Vagina (tissue), 2 donors: Measurements from ENCODE around the gene NTN3. TPM values are rescaled to one million over a fixed set of nuclear protein-coding genes. Genes with fewer than 3 reads are reported as not detected.
A peak's percentile ranks its signal among the peaks of the same experiment; 100 is the strongest.

Experiments
- DNase-seq, 2 donors: peaks; one replicate each; pipeline ENCODE4 v3.0.0-alpha.2; 2017; ENCODE audit errors: extremely low spot score in 2 of 2
- H3K27ac ChIP-seq: fragments of 200-600 bp; sonication (generic); one replicate; pipeline ENCODE4 v1.5.1; 2019
- H3K27me3 ChIP-seq: fragments of 200-600 bp; sonication (generic); one replicate; pipeline ENCODE4 v1.5.1; 2019
- H3K36me3 ChIP-seq, 2 donors: fragments of 200-600 bp; sonication (generic); one replicate each; pipeline ENCODE4 v1.5.1; 2017 to 2019
- H3K4me1 ChIP-seq: fragments of 200-600 bp; sonication (generic); one replicate; pipeline ENCODE4 v1.5.1; 2019
- H3K4me3 ChIP-seq, 2 donors: fragments of 200-600 bp; sonication (generic); 1 replicate in 1 of 2; 2 replicates in 1 of 2; pipeline ENCODE4 v1.5.1; 2016 to 2019
- H3K9me3 ChIP-seq: fragments of 200-600 bp; sonication (generic); one replicate; pipeline ENCODE4 v1.5.1; 2019
- CTCF ChIP-seq, 3 experiments: fragments of 450-650 bp in 2 of 3; fragments of 200-600 bp in 1 of 3; sonication (generic) in 1 of 3; IDR thresholded peaks; one replicate each; pipeline ENCODE4 v1.5.1; 2017 to 2019; ENCODE audit warnings: antibody characterized with exemption in 3 of 3, mild to moderate bottlenecking in 2 of 3, moderate library complexity in 2 of 3
- POLR2A ChIP-seq, 2 donors: fragments of 450-650 bp; IDR thresholded peaks; one replicate each; pipeline ENCODE4 v1.6.1; 2017; ENCODE audit warnings: antibody characterized with exemption in 2 of 2, mild to moderate bottlenecking in 2 of 2, moderate library complexity in 2 of 2
- POLR2AphosphoS5 ChIP-seq, 2 donors: sonication (generic); formaldehyde crosslinking; IDR thresholded peaks; one replicate each; pipeline ENCODE4 v1.9.0; 2017; ENCODE audit warnings: antibody characterized with exemption in 2 of 2, mild to moderate bottlenecking in 2 of 2, low read depth in 1 of 2; ENCODE audit not compliant: insufficient read depth in 1 of 2
- intact Hi-C: fragments of 100-400 bp; cut with DNase I; formaldehyde crosslinking; loops from one replicate; pipeline ENCODE4 v1.15.1; 2023
- total RNA-seq: library from RNA; depleted of rRNA; stranded (reverse); fragments of >200 nt; gene quantifications from one replicate; pipeline ENCODE4 v1.2.3, GENCODE V29; 2016

The NTN3 gene
- total RNA-seq, 1 donor from 2014 or later = not detected

GRCh38 chr16:2482249-2482648, 11.2 kb downstream of the NTN3 start:
- no peaks in the 10 kb centered on the region for H3K9me3 ChIP-seq
- peak overlapping the region in 1 of 2 donors; percentile 37 for H3K4me3 ChIP-seq

DNA sequence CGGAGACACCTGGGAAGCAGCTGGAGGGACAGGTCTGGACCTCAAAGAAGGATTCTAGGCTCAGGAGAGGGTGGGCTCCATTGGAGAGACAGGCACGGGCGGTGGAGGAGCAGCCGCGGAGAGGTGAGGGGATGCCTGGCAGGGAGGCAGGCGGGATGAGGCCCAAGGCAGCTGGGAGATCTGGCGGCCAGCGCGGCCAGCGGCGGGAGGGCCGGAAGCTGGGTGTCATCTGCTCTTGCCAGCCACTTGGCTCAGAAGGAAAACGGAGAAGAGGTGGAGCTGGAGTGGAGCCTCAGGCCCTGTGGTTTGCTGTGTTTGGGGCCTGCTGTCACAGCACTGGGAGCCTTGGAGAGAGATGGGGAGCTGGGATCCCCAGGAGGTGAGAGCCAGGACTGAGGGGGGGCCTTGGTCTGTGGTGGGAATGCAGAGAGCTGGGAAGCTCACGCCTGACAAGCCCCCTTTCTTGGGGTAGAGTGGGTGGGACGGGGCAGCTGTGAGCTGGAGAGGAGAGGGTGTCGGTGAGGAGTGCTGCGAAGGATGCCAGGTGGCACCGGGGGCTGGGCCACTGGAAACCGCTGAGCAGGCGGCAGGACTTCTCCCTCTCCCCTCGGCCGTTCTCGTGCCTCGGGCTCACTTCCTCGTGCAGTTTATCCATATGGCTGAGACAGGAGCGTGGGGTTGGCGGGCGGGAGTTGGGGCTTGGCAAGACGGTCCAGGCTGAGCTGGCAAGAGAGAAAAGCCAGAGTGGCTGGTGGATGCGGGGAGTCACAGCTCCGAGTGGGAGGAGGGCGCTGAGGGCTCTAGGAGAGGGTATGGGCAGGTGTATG, 11.8 kb downstream of the NTN3 start:
- DNase-seq = no peak
- Histone ChIP-seq H3K36me3 (no peaks in the 10 kb centered on the region), H3K9me3 (no peaks in the 10 kb centered on the region), H3K4me1 (peaks cover 31% of the 10 kb centered on the region), H3K27me3 (no peaks in the 10 kb centered on the region), H3K27ac (peak overlapping the region; percentile 53), H3K4me3 (peak overlapping the region; percentile 16 to 37)
- TF ChIP-seq POLR2A (IDR thresholded peaks at IDR 0.05) = no peak
- TF ChIP-seq POLR2AphosphoS5 (IDR thresholded peaks at IDR 0.05; ENCODE audit: insufficient read depth in 1 of 2, low read depth in 1 of 2) = peak; percentile 15 to 49
- TF ChIP-seq CTCF (IDR thresholded peaks at IDR 0.05) = no peak
- intact Hi-C loops = no loop called here

More at GRCh38 chr16:2482249-2482648, 11.2 kb downstream of the NTN3 start:
- Histone ChIP-seq H3K36me3 (no peaks in the 10 kb centered on the region), H3K27ac (peak overlapping the region; percentile 53), H3K4me1 (peaks cover 31% of the 10 kb centered on the region), H3K27me3 (no peaks in the 10 kb centered on the region)
- TF ChIP-seq CTCF (IDR thresholded peaks at IDR 0.05) (no peak), POLR2AphosphoS5 (IDR thresholded peaks at IDR 0.05; ENCODE audit: insufficient read depth in 1 of 2, low read depth in 1 of 2) (no peak), POLR2A (IDR thresholded peaks at IDR 0.05) (no peak)
- no peak for DNase-seq
- intact Hi-C loops = no loop called here

- Histone ChIP-seq H3K4me1 (peaks cover 31% of the 10 kb centered on the region), H3K27me3 (no peaks in the 10 kb centered on the region), H3K36me3 (no peaks in the 10 kb centered on the region), H3K4me3 (no peak overlapping the region), H3K9me3 (no peaks in the 10 kb centered on the region), H3K27ac (no peak overlapping the region)
- TF ChIP-seq POLR2AphosphoS5 (IDR thresholded peaks at IDR 0.05; ENCODE audit: insufficient read depth in 1 of 2, low read depth in 1 of 2) = no peak
- TF ChIP-seq POLR2A (IDR thresholded peaks at IDR 0.05) = no peak
- no peak for TF ChIP-seq CTCF (IDR thresholded peaks at IDR 0.05)
- intact Hi-C loops = no loop called here
- no peak for DNase-seq
These were observed 13.1 kb downstream of the NTN3 start for GRCh38 chr16:2483939-2484897.

DNA sequence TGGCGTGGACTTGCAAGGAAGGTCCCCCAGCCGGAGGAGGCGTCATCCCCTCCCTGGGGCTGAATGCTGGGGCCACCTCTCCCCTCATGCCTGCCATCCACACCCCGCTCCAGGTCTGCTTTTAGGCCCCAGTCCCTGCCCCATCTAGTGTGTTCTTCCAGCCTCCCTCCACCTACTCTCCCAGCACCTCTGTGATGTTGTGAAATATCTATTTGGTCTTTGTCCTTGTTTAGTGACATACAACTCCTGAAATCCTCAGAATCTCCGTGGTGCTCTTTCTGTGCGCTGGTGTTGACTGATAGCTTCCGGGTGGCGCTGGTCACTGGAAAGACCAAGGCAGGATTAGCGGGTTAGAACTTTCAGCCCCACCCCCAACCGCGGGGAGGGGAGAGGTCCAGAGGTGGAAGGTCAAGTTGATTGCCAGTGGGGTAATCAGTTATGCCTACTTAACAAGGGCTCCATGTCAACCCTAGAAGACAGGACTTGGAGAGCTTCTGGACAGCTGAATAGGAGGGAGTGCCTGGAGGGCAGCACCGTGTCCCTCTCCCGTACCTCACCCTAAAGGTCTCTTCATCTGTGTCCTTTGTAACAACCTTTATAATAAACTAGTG, 13.9 kb downstream of the NTN3 start:
- Histone ChIP-seq H3K36me3 (no peaks in the 10 kb centered on the region), H3K9me3 (no peaks in the 10 kb centered on the region), H3K27ac (no peak overlapping the region), H3K4me3 (no peak overlapping the region), H3K27me3 (no peaks in the 10 kb centered on the region), H3K4me1 (peaks cover 31% of the 10 kb centered on the region)
- no peak for DNase-seq
- no peak for TF ChIP-seq CTCF (IDR thresholded peaks at IDR 0.05)
- TF ChIP-seq POLR2A (IDR thresholded peaks at IDR 0.05) = no peak
- no peak for TF ChIP-seq POLR2AphosphoS5 (IDR thresholded peaks at IDR 0.05; ENCODE audit: insufficient read depth in 1 of 2, low read depth in 1 of 2)
- intact Hi-C loops = no loop called here
